Fibroblast of pulmonary artery (primary cell): ENCODE data around the gene MED4.

Experiments
- DNase-seq: peaks from one replicate; pipeline ENCODE4 v3.0.0-alpha.2; 2010; ENCODE audit warnings: low read depth
- H3K4me3 ChIP-seq: replicated peaks from 2 replicates; pipeline ENCODE4 v1.5.1; 2011; ENCODE audit warnings: low read depth, mild to moderate bottlenecking, control low read depth, low read length, moderate library complexity
- TF ChIP-seq, protein P1 (sequence below): IDR thresholded peaks from 2 replicates; pipeline ENCODE4 v1.5.1; 2011; ENCODE audit warnings: mild to moderate bottlenecking, control low read depth, low read length, inconsistent platforms; ENCODE audit errors: missing control alignments

The MED4 gene

DNA sequence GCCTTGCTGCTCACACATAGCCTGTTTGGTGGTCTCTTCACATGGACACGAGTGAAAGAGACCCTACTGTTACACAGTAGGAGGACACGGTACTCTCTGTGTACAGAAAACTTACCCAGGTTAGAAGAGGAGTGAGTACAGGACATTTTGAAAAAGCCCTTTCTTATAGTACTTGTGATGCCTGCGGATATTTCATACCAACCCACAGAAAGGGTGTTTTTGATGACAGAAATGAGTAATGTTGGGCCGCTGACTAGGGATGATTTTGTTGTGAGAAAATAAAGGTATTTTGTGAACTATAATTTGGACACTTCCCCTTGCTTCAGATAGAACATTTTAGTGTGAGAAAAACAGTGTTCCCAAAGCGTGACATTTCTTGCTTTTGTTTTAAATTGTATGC lies 39.2 kb downstream of the MED4 start:
- H3K4me3 ChIP-seq: no peak overlapping the region
- TF ChIP-seq, protein P1, sequence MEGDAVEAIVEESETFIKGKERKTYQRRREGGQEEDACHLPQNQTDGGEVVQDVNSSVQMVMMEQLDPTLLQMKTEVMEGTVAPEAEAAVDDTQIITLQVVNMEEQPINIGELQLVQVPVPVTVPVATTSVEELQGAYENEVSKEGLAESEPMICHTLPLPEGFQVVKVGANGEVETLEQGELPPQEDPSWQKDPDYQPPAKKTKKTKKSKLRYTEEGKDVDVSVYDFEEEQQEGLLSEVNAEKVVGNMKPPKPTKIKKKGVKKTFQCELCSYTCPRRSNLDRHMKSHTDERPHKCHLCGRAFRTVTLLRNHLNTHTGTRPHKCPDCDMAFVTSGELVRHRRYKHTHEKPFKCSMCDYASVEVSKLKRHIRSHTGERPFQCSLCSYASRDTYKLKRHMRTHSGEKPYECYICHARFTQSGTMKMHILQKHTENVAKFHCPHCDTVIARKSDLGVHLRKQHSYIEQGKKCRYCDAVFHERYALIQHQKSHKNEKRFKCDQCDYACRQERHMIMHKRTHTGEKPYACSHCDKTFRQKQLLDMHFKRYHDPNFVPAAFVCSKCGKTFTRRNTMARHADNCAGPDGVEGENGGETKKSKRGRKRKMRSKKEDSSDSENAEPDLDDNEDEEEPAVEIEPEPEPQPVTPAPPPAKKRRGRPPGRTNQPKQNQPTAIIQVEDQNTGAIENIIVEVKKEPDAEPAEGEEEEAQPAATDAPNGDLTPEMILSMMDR: no peak
- no peak for DNase-seq

DNA sequence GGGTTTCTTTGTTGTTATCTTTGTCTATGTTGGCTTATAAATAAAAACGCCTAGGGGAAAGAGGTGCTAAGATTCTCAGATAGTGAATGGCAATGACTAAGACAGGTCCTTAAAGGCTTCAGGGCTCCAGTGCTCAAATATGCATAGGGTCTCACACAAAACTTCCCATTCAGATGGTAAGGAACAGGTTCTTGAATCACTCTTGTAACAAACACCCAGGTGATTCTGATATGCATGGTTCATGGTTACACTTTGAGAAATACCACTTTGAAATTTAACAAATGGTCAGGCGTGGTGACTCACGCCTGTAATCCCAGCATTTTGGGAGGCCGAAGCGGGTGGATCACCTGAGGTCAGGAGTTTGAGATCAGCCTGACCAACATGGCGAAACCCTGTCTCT lies 40.3 kb downstream of the MED4 start:
- no peak for DNase-seq
- TF ChIP-seq, protein P1: no peak

GRCh38 chr13:48050550-48050949 lies 44.4 kb downstream of the MED4 start:
- TF ChIP-seq, protein P1: no peak
- H3K4me3 ChIP-seq: no peak overlapping the region
- no peak for DNase-seq

More for the DNA sequence above, 40.3 kb downstream of the MED4 start:
- no peak overlapping the region for H3K4me3 ChIP-seq

DNA sequence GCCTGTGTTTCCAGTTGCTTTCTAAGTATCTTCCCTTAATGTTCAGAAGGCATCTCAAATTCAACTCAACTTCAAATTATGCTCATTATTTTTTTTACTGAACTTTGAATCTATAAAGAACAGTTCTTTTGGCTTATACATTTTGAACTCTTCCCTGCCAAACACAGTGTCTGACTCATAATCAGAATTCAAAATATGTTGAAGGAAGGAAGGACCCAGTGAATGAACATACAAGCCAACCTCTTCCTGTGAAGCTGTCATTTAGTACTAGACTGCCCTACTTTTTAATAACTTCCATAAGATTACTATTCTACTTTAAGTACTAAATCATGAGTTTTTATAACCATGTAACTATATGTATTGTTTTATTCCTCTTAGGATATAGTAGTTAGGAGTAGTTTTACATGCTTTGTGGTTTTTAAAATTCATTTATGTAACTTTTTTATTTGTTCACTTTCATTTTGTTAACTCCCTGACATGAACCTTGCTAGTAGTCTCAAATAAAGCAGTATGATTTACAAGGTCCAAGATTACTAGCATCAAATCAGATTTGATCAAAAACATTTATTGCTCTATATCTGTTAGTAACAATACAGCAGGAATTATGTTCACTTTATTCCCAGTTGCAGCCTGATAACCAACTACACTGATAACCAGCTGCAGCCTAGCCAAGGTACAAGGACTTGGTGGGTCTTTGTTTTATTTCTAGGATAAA lies 51.0 kb downstream of the MED4 start:
- no peak overlapping the region for H3K4me3 ChIP-seq
- peak; percentile 71 for DNase-seq
- TF ChIP-seq, protein P1: no peak

DNA sequence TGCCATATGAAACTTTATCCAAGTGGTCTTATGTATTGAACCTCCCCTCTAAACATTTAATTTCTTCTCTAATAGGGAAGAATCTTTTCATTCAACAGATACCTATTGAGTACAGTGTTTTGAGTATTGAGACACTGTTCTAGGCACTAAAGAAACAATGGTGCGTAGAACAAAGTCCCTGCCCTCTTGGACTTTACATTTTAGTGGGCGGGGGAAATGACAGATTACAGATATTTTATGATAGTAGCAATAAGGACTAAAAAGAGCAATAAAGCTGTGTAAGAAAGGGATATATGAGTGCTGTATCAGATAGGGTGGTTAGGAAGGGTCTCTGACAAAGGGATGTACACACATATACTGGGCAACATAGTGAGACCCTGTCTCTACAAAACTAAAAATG lies 52.0 kb downstream of the MED4 start:
- no peak overlapping the region for H3K4me3 ChIP-seq
- no peak for DNase-seq
- TF ChIP-seq, protein P1: no peak

GRCh38 chr13:48040896-48041295 lies 54.0 kb downstream of the MED4 start:
- no peak for DNase-seq
- H3K4me3 ChIP-seq: no peak overlapping the region
- TF ChIP-seq, protein P1: no peak

- H3K4me3 ChIP-seq: no peak overlapping the region
- DNase-seq: no peak
- TF ChIP-seq, protein P1: no peak
Measured at GRCh38 chr13:48040049-48040448, 54.9 kb downstream of the MED4 start.
